Mononuclear cell (primary cell): Measurements from ENCODE around the gene ABCF3. TPM values are rescaled to one million over a fixed set of nuclear protein-coding genes. Genes with fewer than 3 reads are reported as not detected.

Source experiments
- H3K27me3 ChIP-seq: 2 replicates; pipeline ENCODE4 v1.6.0; 2011; ENCODE audit warnings: low read length, control low read depth; ENCODE audit not compliant: insufficient read depth
- H3K4me1 ChIP-seq: 2 replicates; pipeline ENCODE4 v1.5.1; 2011; ENCODE audit warnings: mild to moderate bottlenecking, low read length, control low read depth; ENCODE audit not compliant: insufficient read depth
- H3K4me3 ChIP-seq: 2 replicates; pipeline ENCODE4 v1.5.1; 2011; ENCODE audit warnings: mild to moderate bottlenecking, low read length, moderate library complexity
- H3K9me3 ChIP-seq: 2 replicates; pipeline ENCODE4 v1.5.1; 2011; ENCODE audit warnings: low read depth, mild to moderate bottlenecking, control low read depth, low read length
- total RNA-seq: library from RNA; depleted of rRNA; stranded (reverse); fragments of >200 nt; gene quantifications from one replicate; pipeline ENCODE4 v1.2.3, GENCODE V29; 2012

ABCF3 gene
- total RNA-seq, 1 donor = 39.7 TPM

DNA sequence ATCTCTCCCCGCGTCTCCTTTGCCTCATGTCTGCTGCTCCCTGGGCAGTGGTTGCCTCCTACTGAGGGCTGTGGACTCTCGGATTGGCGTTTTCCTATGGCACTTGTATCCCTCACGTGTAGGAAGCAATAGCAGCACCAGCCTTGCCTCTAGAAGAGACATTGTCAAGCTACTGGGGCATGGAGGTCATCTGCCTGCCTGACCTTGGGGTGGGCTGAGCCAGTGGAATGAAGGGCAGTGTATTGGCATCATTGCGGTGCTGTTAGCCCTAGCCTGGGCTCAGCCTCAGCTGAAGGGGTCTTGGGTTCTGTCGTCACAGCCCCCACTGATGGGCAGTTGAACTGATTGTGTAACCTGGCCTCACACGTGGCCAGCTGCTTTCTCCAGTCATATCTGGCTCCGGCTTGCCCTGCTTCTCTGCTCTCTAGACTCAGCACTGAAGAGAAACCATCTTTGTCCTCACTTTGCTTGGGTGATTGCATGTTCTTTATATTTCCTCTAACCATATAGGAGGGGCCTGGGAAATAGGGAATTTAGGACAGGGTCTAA, 8.1 kb downstream of the ABCF3 start:
- H3K9me3 ChIP-seq = no peaks in the 10 kb centered on the region
- no peak overlapping the region for H3K4me3 ChIP-seq
- no peaks in the 10 kb centered on the region for H3K27me3 ChIP-seq
- no peaks in the 10 kb centered on the region for H3K4me1 ChIP-seq

DNA sequence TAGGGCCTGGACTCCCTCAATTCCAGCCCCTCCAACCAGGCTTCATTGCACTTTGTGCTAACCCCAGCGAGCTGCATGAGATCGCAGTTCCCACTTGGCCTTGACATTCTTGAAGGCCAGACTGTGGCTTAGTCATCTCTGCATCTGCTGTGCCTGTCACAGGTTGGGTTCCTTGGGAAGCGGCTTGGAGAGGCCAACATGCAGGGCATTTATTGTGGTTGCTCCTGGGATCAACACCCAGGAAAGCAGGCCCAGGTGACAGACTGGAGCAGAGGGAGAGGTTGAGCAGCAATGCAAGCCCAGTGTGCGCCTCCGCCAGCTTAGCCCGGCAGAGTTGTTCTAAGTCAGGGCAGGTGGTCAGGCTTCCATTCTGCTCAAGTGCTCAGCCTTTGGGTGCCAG, 10.5 kb downstream of the ABCF3 start:
- H3K27me3 ChIP-seq = no peaks in the 10 kb centered on the region
- H3K4me3 ChIP-seq = no peak overlapping the region
- H3K4me1 ChIP-seq = no peaks in the 10 kb centered on the region
- H3K9me3 ChIP-seq = no peaks in the 10 kb centered on the region

DNA sequence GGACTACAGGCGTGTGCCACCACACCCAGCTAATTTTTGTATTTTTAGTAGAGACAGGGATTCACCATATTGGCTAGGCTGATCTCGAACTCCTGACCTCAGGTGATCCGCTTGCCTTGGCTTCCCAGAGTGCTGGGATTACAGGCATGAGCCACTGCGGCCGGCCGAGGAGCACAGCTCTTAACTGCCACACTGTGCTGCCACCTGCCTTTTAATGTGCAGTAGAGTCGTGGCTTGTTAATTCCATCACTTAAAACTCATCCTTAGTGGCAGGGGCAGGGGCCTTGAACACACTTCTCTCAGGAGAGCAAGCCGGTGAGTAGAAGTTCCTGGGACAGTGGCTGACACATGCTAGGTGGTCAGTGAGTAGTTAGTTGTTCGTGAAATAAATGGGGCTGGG, 12.5 kb downstream of the ABCF3 start:
- Histone ChIP-seq H3K4me3 (no peak overlapping the region), H3K9me3 (no peaks in the 10 kb centered on the region), H3K4me1 (no peaks in the 10 kb centered on the region), H3K27me3 (no peaks in the 10 kb centered on the region)

DNA sequence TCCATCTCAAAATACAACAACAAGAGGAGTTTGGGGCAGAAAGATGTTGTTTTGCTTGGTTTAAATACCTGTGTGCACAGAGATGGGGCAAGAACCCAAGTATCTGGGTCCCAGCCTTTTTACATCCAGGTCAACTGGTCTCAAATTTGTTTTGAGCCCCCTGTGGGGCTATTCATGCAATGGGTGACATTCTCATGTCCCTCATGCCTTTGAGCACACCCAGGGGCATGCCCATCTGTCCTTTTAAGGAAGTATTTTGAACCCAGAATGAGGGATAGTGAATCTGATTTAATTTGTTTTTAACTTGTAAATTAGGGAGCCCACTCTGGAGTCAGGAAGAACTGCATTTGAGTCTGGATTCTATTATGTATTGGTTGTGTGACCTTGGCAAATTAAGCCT, 14.8 kb downstream of the ABCF3 start:
- Histone ChIP-seq H3K4me1 (no peaks in the 10 kb centered on the region), H3K27me3 (no peaks in the 10 kb centered on the region), H3K4me3 (no peak overlapping the region), H3K9me3 (no peaks in the 10 kb centered on the region)

DNA sequence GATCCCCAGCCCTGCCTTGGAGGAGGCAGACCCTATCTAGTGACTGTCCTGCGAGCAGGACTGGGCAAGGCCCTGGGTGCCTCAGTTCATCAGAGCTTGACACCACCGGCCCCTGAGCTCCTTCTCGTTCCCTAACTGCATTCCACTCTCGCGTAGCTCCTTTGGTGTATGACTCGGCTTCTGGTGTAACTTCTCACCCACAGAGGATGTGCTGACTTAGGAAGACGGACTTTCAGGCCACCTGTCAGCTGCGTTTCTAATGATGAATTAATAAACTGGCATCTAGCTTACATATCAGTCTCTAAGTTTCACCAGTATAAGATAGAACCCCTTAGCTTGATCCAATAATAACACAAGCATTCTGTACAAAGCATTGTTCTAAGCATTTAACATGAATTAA, 17.5 kb downstream of the ABCF3 start:
- Histone ChIP-seq H3K27me3 (no peaks in the 10 kb centered on the region), H3K9me3 (no peaks in the 10 kb centered on the region), H3K4me3 (no peak overlapping the region), H3K4me1 (no peaks in the 10 kb centered on the region)

DNA sequence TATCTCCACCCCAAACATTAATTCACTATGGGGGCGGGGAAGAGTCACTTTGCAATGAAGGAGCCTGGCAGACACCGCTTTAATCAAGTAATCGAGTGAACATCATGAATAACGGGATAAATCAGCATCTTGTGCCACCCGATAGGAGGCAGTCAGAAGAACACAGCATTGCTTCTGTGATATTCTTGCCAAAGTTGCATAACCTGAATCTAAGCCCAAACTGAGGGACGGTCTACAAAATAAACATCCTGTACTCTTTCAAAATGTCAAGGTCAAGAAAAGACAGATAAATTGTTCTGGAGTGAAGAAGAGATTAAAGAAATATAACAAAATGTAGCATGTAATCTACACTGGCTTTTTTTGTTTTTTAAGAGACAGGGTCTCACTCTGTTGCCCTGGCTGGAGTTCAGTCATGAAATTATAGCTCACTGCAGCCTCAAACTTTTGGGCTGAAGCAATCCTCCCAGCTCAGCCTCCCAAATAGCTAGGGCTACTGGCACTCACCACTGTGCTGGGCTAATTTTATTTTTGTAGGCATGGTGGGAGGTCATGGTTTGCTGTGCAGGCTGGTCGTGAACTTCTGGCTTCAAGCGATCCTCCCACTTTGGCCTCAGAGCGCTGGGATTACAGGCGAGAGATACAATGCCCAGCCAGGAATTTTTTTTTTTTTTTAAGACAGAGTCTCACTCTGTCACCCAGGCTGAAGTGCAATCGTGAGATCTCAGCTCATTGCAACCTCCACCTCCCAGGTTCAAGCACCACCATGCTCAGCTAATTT, 23.3 kb downstream of the ABCF3 start:
- H3K9me3 ChIP-seq = no peaks in the 10 kb centered on the region
- H3K4me1 ChIP-seq = no peaks in the 10 kb centered on the region

DNA sequence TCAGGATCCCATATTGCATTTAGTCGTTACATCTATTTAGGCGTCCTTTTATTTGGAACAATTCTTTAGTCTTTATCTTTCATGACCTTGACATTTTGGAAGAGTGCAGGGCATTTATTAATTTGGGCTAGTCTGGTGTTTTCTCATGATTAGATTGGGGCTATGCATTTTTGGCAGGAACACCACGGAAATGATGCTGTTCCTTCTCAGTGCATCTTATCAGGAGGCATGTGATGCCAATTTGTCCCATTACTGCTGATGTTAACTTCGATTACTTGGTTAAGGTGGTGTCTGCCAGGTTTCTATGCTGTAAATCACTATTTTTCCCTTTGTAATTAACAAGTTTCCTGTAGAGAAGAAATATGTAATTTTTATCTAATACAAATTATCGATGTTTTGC, 25.3 kb downstream of the ABCF3 start:
- Histone ChIP-seq H3K9me3 (no peaks in the 10 kb centered on the region), H3K27me3 (no peaks in the 10 kb centered on the region), H3K4me3 (no peak overlapping the region), H3K4me1 (no peaks in the 10 kb centered on the region)

More for the DNA sequence above, 23.3 kb downstream of the ABCF3 start:
- H3K4me3 ChIP-seq = no peak overlapping the region
- H3K27me3 ChIP-seq = no peaks in the 10 kb centered on the region

DNA sequence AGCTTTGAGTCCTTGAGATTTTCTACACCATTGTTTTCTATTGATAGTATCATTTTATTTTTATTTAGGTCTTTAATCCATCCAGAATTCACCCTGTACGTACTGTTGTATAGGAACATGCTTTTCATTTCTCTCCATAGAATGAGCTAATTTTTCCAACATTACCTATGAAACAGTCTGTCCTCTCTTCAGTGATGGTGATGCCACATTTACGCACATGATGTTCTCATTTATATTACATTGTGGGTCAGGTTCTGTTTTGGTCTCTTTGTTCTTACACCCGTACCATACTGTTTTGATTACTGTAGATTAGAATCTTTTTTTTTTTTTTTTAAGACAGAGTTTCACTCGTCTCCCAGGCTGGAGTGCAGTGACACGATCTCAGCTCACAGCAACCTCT, 25.7 kb downstream of the ABCF3 start:
- H3K9me3 ChIP-seq = no peaks in the 10 kb centered on the region
- H3K4me3 ChIP-seq = no peak overlapping the region
- no peaks in the 10 kb centered on the region for H3K27me3 ChIP-seq
- H3K4me1 ChIP-seq = no peaks in the 10 kb centered on the region

DNA sequence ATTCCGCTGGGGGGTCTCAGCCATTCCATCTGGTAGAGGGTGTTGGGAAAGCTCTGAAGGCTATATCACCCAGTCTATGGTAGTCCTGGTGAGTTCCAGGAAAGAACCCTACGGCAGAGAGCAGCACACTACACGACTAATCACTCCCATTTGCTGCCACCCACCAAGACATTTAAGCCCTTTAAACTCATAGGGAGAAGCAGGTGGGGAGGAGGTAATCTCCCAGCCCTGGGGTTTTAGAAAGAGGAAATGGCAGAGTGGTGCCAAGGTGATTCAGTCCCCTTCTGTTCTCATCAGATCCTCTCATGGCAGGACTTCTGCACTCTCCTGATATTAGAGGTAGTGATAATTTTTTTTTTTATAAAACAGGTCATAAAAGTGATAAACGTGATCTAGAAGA, 32.8 kb downstream of the ABCF3 start:
- H3K27me3 ChIP-seq = peaks cover 2% of the 10 kb centered on the region
- no peaks in the 10 kb centered on the region for H3K9me3 ChIP-seq

DNA sequence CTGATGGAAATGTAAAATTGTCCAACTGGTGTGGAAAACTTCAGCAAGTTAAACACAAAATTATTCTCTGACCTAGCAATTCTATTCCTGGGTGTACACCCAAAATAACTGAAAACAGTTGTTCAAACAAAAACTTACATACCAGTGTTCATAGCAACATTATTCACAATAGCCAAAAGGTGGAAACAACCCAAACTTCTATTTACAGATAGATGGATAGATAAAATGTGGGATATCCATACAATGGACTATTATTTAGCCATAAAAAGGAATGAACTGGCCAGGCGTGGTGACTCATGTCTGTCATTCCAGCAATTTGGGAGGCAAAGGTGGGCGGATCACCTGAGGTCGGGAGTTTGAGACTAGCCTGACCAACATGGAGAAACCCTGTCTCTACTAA, 36.5 kb downstream of the ABCF3 start:
- H3K4me3 ChIP-seq = no peak overlapping the region
- no peaks in the 10 kb centered on the region for H3K9me3 ChIP-seq

More for the DNA sequence above, 32.8 kb downstream of the ABCF3 start:
- no peak overlapping the region for H3K4me3 ChIP-seq
- no peaks in the 10 kb centered on the region for H3K4me1 ChIP-seq

DNA sequence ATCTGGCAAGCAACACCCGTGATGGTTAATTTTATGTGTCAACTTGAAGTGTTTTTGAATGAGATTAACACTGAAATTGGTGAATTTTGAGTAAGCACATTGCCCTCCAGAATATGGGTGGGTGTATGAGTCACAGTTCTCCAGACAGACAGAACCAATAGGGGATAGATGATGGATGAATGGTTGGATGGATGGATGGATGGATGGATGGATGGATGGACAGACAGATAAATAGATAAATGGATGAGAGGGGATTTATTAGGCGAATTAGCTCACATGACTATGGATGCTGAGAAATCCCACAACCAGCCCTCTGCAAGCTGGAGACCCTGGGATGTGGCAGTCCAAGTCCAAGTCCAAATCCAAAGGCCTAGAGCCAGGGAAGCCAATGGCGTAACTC, 37.9 kb downstream of the ABCF3 start:
- H3K9me3 ChIP-seq = no peaks in the 10 kb centered on the region
- H3K27me3 ChIP-seq = peaks cover 23% of the 10 kb centered on the region
- no peak overlapping the region for H3K4me3 ChIP-seq
- no peaks in the 10 kb centered on the region for H3K4me1 ChIP-seq

More for the DNA sequence above, 36.5 kb downstream of the ABCF3 start:
- no peaks in the 10 kb centered on the region for H3K4me1 ChIP-seq
- H3K27me3 ChIP-seq = peaks cover 10% of the 10 kb centered on the region

DNA sequence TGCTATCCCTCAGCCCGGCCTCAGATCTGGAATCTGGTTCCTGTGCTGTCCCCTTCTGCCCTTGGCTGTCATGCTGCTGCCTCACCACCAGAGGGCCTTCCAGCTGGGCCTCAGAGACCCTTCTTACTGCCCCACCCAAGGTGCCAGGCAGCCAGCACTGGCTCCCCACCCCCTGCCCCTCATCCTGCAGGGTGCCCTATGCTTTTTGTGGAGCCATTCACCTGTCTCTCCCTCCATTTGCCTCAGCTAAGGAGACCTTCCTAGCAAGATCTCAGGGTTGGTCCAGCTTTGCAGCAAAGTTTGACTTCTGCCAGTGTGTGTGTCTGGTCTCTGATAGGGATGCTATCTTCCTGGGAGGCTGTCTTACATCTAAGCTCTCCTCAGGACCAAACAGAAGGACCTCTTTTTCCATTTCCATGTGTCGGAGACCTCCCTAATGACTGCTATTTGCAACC, 41.5 kb downstream of the ABCF3 start:
- Histone ChIP-seq H3K9me3 (no peaks in the 10 kb centered on the region), H3K4me1 (peaks cover 19% of the 10 kb centered on the region), H3K4me3 (no peak overlapping the region), H3K27me3 (peaks cover 47% of the 10 kb centered on the region)

DNA sequence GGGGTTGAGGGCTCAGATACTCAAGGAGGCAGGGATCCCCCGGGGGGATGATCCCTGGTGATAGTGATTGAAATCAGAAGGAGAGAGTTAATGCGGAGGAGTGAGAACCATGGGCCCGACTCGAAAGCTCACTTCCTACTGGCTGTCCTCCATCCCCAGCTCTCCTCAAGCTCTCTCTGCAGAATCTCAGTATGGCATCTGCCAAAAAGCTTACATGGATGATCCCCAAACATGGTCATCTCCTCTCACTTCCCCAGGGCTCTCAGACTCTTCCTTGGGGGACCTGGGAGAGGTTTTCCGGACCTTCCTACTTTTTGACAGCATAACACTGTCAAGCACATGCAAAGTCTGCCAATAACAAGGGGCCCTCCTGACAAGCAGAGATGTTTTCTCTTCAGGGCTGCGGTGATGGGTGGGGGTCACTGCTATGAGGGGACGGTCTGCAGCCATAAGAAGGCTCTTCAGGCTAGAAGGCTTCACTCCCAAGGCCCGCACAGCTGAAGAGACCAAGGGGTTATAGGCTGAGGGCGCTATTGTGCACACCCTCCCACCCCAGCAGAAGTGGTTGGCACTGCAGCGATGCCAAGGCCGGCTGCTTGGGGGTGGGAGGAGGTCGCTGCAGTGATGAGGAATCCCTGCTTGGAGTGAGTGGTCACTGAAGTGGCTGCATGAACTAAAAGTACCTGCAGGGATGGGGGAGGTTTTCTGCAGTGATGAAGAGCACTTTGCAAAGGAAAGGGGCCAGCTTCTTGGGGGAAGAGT, 42.6 kb downstream of the ABCF3 start:
- Histone ChIP-seq H3K4me1 (peaks cover 19% of the 10 kb centered on the region), H3K27me3 (peaks cover 51% of the 10 kb centered on the region), H3K4me3 (no peak overlapping the region), H3K9me3 (no peaks in the 10 kb centered on the region)

DNA sequence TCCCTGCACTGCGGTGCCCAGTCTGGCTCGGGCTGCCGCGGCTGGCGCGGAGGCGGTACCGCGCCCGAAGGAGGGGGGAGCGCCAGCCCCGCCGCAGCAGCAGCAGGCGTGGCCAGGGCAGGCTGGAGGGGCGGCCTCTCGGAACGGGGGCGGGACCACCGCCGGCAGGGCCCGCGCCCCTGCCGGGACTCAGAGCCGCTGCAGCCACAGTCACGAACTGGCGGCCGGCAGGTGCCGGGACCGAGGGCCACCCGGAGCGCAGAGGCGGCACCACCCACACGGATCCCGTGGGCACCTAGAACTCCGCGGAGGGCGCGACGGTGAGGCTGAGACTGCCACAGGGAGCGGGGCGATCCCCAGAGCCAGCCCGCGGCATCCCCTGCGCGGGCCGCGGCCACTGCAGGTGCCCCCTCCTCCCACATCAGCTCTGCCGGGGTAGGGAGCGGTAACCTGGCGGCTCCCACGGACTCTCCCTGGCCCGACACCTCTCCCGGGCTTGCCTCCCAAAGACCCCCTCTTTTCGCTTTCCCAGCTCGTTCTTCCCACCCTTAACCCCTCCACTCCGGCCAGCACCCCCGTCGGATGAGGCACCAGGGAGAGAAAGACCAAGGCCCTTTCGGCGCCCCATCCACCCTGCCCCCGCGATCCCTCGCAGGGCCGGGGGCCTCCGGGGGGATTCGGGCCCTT, 43.5 kb downstream of the ABCF3 start, which contains the start of gene VWA5B2:
Gene VWA5B2, plus strand, starts transcription at position 192 of the 687 bp plus-strand sequence. CDS start 944 bp downstream, outside the sequence.
- Histone ChIP-seq H3K27me3 (peaks cover 51% of the 10 kb centered on the region), H3K4me1 (peaks cover 19% of the 10 kb centered on the region), H3K9me3 (no peaks in the 10 kb centered on the region), H3K4me3 (peak within 1 kb of the TSS; percentile 6)
